NCI-H2029 (cell line): ENCODE data around the gene JKAMP.

Experiments
- DNase-seq: peaks from one replicate; lab custom pipeline; 2025; lab: John Stamatoyannopoulos, UW

JKAMP gene

GRCh38 chr14:59540852-59541251 lies 56.5 kb downstream of the JKAMP start:
- DNase-seq, result no peak

- DNase-seq, result no peak
These were observed 57.4 kb downstream of the JKAMP start for GRCh38 chr14:59541731-59542130.

DNA sequence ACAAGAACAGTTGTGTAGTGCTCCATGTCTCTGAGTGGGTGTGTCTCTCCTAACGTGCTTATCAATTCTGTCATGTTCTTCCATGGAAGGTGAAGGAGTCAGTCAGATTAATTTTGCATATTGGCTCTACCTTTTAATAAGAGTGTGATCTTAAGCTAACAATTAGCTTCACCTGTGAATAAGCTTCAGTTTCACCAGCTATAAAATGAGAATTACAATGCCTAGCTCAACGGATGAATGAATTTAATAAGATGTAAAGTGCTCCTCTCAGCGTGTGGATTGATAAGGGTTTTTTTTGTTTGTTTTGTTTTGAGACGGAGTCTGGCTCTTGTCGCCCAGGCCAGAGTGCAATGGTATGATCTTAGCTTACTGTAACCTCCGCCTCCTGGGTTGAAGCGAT lies 59.6 kb downstream of the JKAMP start:
- DNase-seq, result no peak

GRCh38 chr14:59547310-59547709 lies 63.0 kb downstream of the JKAMP start:
- DNase-seq, result no peak
